GM23248 (cell line): ENCODE data around the gene PREB.

ENCODE experiments used
- EZH2 ChIP-seq: fragments of 200-600 bp; sonication (generic); IDR thresholded peaks from 2 replicates; pipeline ENCODE4 v1.6.1; 2018; ENCODE audit warnings: antibody characterized with exemption, mild to moderate bottlenecking; ENCODE audit not compliant: insufficient read depth, poor library complexity, severe bottlenecking
- EZH2phosphoT487 ChIP-seq: fragments of 200-600 bp; sonication (generic); IDR thresholded peaks from 2 replicates; pipeline ENCODE4 v1.6.1; 2018; ENCODE audit warnings: antibody characterized with exemption, moderate library complexity, mild to moderate bottlenecking, low read depth; ENCODE audit not compliant: insufficient read depth

GRCh38 chr2:27133905-27134780 lies at the start of gene PREB:
- TF ChIP-seq EZH2 (no peak), EZH2phosphoT487 (no peak)
